HPDE6-E6E7 (cell line): ENCODE results near the gene ZNF524.
"Not testable (repeated sequence)": the region's sequence is repeated elsewhere in the genome, so short reads cannot be mapped to it uniquely, and the experiment has no call there.

Experiments
- DNase-seq: peaks from one replicate; pipeline ENCODE4 v3.0.0; 2011; ENCODE audit warnings: missing footprints; ENCODE audit errors: extremely low spot score

The ZNF524 gene

GRCh38 chr19:55599842-55600661 lies at the start of gene ZNF524:
ZNF524 (plus strand) TSS chr19:55600288; CDS start chr19:55602113, 1,825 bp downstream.
- peak; percentile 66 for DNase-seq

- no peak for DNase-seq
Measured at GRCh38 chr19:55550321-55550650, 49.8 kb upstream of the ZNF524 start.

- no peak for DNase-seq
Measured at GRCh38 chr19:55552206-55552605, 47.9 kb upstream of the ZNF524 start.

- DNase-seq = no peak
Measured at GRCh38 chr19:55552620-55553019, 47.5 kb upstream of the ZNF524 start.

- no peak for DNase-seq
Measured at GRCh38 chr19:55553217-55554182, 46.6 kb upstream of the ZNF524 start.

- DNase-seq = no peak
Measured at GRCh38 chr19:55554302-55554701, 45.8 kb upstream of the ZNF524 start.

- no peak for DNase-seq
Measured at GRCh38 chr19:55554741-55555152, 45.3 kb upstream of the ZNF524 start.

- no peak for DNase-seq
Measured at GRCh38 chr19:55559684-55560083, 40.4 kb upstream of the ZNF524 start.

GRCh38 chr19:55563261-55563690 lies 36.8 kb upstream of the ZNF524 start:
- DNase-seq = no peak

GRCh38 chr19:55566823-55567222 lies 33.3 kb upstream of the ZNF524 start:
- no peak for DNase-seq

- no peak for DNase-seq
Measured at GRCh38 chr19:55567708-55568328, 32.3 kb upstream of the ZNF524 start.

- DNase-seq = not testable (repeated sequence)
Measured at GRCh38 chr19:55569477-55569876, 30.6 kb upstream of the ZNF524 start.

- not testable (repeated sequence) for DNase-seq
Measured at GRCh38 chr19:55573929-55574328, 26.2 kb upstream of the ZNF524 start.

- DNase-seq = no peak
Measured at GRCh38 chr19:55576746-55577145, 23.3 kb upstream of the ZNF524 start.

- DNase-seq = no peak
Measured at GRCh38 chr19:55578031-55578760, 21.9 kb upstream of the ZNF524 start.

- no peak for DNase-seq
Measured at GRCh38 chr19:55578761-55579747, 21.0 kb upstream of the ZNF524 start.

- DNase-seq = no peak
Measured at GRCh38 chr19:55579766-55580621, 20.1 kb upstream of the ZNF524 start.

GRCh38 chr19:55580628-55581144 lies 19.4 kb upstream of the ZNF524 start, which contains the start of gene ZNF579:
ZNF579 (minus strand) TSS chr19:55580848; CDS start chr19:55579639, 1,209 bp downstream.
- DNase-seq = peak; percentile 73
